ENCODE data around the gene FXYD5. TPM values are rescaled to one million over a fixed set of nuclear protein-coding genes. Genes with fewer than 3 reads are reported as not detected.

Gene FXYD5
- total and polyA plus RNA-seq, 9 of the 15 experiments (the other 6 are each of a cell fraction or from before 2014, with no cell fraction given) = 104 to 537 (median 174) TPM

DNA sequence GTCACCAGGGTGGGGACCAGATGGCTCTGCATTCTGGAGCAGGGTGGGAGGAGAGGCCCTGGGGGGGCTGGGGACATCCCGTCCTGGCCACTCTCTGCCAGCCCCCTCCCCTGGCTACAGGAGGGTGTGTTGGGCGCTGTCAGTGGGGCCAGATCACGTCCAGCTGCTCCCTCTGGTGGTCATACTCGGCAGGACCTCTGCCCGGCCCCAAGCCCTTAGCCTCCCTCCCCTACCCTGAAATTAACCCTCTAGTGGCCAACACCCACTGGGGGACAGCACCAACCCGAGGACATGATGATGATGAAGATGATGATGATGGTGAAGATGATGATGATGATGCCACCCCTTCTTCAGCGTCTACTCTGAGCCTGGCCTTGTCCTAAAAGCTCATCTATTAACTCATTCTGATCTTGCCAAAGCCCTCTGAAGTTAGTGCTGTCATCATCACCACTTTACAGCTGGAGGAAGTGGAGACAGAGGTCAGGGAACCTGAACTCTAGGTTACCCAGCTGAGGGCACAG lies 19.1 kb upstream of the FXYD5 start (continued):
- TF ChIP-seq DEAF1 (CRISPR knock-in tag; IDR thresholded peaks at IDR 0.05) = peak; percentile 57
- TF ChIP-seq SOX6 (IDR thresholded peaks at IDR 0.05) = no peak
- TF ChIP-seq SETDB1 (IDR thresholded peaks at IDR 0.05; ENCODE audit: low read length) = no peak
- no peak for TF ChIP-seq HOMEZ (CRISPR knock-in tag; IDR thresholded peaks at IDR 0.05)
- TF ChIP-seq RBFOX2 (IDR thresholded peaks at IDR 0.05; ENCODE audit: low read depth, low read length) = no peak
- TF ChIP-seq MITF (IDR thresholded peaks at IDR 0.05) = no peak
- TF ChIP-seq RNF2 (IDR thresholded peaks at IDR 0.05) = no peak
- no peak for TF ChIP-seq ZFP1 (CRISPR knock-in tag; IDR thresholded peaks at IDR 0.05)
- TF ChIP-seq SMARCE1 (IDR thresholded peaks at IDR 0.05) = no peak
- no peak for TF ChIP-seq KLF6 (CRISPR knock-in tag; IDR thresholded peaks at IDR 0.05; ENCODE audit: borderline replicate concordance)
- TF ChIP-seq, protein P1, sequence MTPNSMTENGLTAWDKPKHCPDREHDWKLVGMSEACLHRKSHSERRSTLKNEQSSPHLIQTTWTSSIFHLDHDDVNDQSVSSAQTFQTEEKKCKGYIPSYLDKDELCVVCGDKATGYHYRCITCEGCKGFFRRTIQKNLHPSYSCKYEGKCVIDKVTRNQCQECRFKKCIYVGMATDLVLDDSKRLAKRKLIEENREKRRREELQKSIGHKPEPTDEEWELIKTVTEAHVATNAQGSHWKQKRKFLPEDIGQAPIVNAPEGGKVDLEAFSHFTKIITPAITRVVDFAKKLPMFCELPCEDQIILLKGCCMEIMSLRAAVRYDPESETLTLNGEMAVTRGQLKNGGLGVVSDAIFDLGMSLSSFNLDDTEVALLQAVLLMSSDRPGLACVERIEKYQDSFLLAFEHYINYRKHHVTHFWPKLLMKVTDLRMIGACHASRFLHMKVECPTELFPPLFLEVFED (CRISPR knock-in tag; conservative IDR thresholded peaks at IDR 0.05) = 0 out of 2 replicates have a peak, but pooled peaks have one; percentile 66
- TF ChIP-seq HMG20A (CRISPR knock-in tag; conservative IDR thresholded peaks at IDR 0.05) = no peak
- TF ChIP-seq SLC30A9 (CRISPR knock-in tag; IDR thresholded peaks at IDR 0.05) = no peak
- TF ChIP-seq NR2F6 (CRISPR knock-in tag; IDR thresholded peaks at IDR 0.05) = no peak
- TF ChIP-seq FOS (IDR thresholded peaks at IDR 0.05; ENCODE audit: extremely low read depth, insufficient read length) = no peak
- no peak for TF ChIP-seq SRF (CRISPR knock-in tag; IDR thresholded peaks at IDR 0.05)
- TF ChIP-seq, protein P2, sequence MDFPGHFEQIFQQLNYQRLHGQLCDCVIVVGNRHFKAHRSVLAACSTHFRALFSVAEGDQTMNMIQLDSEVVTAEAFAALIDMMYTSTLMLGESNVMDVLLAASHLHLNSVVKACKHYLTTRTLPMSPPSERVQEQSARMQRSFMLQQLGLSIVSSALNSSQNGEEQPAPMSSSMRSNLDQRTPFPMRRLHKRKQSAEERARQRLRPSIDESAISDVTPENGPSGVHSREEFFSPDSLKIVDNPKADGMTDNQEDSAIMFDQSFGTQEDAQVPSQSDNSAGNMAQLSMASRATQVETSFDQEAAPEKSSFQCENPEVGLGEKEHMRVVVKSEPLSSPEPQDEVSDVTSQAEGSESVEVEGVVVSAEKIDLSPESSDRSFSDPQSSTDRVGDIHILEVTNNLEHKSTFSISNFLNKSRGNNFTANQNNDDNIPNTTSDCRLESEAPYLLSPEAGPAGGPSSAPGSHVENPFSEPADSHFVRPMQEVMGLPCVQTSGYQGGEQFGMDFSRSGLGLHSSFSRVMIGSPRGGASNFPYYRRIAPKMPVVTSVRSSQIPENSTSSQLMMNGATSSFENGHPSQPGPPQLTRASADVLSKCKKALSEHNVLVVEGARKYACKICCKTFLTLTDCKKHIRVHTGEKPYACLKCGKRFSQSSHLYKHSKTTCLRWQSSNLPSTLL (IDR thresholded peaks at IDR 0.05) = no peak
- TF ChIP-seq NR3C1 (CRISPR knock-in tag; IDR thresholded peaks at IDR 0.05) = no peak
- TF ChIP-seq ERF (CRISPR knock-in tag; IDR thresholded peaks at IDR 0.05) = 0 out of 2 replicates have a peak, but pooled peaks have one; percentile 50
- TF ChIP-seq, protein P3, sequence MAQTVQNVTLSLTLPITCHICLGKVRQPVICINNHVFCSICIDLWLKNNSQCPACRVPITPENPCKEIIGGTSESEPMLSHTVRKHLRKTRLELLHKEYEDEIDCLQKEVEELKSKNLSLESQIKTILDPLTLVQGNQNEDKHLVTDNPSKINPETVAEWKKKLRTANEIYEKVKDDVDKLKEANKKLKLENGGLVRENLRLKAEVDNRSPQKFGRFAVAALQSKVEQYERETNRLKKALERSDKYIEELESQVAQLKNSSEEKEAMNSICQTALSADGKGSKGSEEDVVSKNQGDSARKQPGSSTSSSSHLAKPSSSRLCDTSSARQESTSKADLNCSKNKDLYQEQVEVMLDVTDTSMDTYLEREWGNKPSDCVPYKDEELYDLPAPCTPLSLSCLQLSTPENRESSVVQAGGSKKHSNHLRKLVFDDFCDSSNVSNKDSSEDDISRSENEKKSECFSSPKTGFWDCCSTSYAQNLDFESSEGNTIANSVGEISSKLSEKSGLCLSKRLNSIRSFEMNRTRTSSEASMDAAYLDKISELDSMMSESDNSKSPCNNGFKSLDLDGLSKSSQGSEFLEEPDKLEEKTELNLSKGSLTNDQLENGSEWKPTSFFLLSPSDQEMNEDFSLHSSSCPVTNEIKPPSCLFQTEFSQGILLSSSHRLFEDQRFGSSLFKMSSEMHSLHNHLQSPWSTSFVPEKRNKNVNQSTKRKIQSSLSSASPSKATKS (CRISPR knock-in tag; IDR thresholded peaks at IDR 0.05) = no peak
